GM10266 (cell line): ENCODE data around the gene GALNTL6.

Experiments
- DNase-seq: peaks from one replicate; pipeline ENCODE4 v3.0.0; 2012; ENCODE audit errors: extremely low spot score
- TF ChIP-seq, protein P1 (sequence below): IDR thresholded peaks from 2 replicates; pipeline ENCODE4 v1.5.1; 2012; ENCODE audit warnings: mild to moderate bottlenecking, low read depth; ENCODE audit not compliant: control insufficient read depth, insufficient read depth; ENCODE audit errors: missing control alignments

The GALNTL6 gene

DNA sequence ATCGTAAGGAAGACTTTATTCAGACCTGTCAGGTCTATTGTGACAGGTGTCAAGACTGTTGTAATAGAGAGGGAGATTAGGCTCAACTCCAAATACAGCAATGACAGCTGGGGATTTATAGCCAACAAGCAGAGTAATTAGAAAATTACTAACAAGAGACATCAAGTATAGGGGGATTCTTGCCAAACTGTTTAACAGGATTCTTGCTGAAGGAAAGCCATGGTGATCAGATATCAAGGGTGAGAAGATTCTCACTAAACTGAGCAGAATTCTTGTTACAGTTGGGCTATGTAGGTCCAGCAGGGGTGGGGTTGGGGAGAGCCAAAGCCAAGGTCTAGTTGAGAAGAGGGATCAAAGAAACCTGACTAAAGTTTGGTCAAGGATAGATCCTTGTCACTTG is 894.4 kb downstream of the GALNTL6 start:
- TF ChIP-seq, protein P1, sequence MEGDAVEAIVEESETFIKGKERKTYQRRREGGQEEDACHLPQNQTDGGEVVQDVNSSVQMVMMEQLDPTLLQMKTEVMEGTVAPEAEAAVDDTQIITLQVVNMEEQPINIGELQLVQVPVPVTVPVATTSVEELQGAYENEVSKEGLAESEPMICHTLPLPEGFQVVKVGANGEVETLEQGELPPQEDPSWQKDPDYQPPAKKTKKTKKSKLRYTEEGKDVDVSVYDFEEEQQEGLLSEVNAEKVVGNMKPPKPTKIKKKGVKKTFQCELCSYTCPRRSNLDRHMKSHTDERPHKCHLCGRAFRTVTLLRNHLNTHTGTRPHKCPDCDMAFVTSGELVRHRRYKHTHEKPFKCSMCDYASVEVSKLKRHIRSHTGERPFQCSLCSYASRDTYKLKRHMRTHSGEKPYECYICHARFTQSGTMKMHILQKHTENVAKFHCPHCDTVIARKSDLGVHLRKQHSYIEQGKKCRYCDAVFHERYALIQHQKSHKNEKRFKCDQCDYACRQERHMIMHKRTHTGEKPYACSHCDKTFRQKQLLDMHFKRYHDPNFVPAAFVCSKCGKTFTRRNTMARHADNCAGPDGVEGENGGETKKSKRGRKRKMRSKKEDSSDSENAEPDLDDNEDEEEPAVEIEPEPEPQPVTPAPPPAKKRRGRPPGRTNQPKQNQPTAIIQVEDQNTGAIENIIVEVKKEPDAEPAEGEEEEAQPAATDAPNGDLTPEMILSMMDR: no peak
- no peak for DNase-seq

DNA sequence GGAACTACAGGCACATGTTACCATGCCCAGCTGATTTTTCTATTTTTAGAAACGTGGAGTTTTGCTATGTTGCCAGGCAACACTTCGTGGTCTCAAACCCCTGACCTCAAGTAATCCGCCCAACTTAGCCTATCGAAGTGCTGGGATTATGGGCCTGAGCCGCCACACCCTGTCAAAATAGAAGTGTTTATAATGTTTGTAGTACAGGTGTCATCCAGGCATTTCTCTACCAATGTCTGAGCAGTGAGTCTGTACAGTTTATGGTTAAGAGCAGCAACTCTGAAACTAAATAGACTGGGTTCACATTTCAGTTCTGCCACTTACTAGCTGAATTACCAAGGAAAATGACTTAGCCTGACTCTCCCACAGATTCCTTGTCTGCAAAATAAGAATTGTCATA is 895.0 kb downstream of the GALNTL6 start:
- no peak for DNase-seq
- TF ChIP-seq, protein P1: no peak

DNA sequence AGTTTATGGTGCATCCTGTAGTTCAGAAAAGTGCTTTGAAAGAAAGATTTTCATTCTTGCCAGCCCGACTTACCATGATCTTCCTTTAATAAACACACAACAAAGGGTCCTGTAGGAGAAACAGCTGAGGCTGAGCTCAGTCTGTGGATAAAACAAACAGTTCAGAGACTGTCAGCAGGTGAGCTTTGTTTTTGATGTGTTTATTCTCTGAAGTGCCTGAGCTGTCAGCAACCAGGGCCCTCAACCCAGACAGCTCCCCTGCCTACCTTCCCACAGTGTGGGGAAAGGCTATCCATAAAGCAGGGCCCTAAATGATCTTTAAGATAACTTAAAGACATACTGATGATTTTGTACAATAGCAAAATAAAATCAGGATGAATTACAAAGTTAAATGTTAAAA is 896.2 kb downstream of the GALNTL6 start:
- TF ChIP-seq, protein P1: no peak
- DNase-seq: no peak

DNA sequence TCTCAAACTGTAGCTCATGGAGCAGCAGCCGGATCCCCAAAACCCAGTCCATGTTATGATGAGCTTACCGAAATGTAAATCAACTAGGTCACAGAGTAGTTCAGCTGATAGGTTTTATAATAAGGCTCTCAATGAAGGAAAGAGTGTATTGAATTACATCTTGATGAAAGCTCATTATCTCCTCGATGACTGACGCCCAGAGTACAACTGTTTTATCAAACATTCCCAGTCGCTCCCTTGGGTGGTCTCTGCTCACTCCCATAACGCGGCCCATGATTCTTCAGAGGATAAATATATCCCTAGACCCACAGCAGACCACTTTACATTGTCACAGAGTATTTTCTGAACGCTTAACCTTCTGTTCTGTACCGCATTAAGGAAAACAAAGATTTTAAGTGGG is 903.1 kb downstream of the GALNTL6 start:
- DNase-seq: no peak
- TF ChIP-seq, protein P1: no peak

DNA sequence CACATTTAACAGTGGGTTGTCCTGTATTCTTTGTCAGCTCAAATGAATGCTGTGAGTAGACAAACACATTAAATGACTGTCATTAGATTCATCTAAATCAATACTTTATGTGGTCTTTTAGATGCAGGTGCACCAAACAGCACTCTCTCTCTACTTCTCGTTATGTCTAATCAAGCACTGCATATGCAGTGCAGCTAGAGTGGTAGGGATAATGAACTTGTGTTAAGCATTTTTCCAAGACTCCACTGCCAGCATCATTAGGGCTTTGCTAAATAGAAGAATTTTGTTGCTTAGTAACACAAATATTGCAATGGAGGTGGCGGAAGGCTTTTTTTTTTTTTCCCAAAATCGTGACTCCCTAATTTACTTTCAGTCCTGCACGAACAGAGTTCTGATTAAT is 908.5 kb downstream of the GALNTL6 start:
- TF ChIP-seq, protein P1: no peak
- DNase-seq: no peak

DNA sequence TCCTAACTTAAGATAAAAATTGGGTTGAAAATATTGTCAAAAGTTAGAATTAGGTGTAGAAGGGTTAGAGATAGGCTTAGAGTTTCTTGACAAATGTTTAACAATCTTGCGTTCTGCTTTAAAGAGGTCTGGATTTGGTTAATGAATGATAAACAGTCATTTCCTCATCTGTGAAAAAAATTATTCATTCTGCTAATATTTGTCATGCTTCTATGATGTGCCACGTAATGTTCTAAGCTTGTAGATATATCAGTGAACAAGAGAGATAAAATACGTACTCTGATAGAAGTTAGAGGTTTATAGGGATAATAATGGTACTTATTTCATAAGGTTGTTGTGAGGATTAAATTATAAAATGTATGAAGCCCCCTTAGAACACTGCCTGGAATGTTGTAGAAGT is 912.4 kb downstream of the GALNTL6 start:
- DNase-seq: no peak
- TF ChIP-seq, protein P1: no peak

DNA sequence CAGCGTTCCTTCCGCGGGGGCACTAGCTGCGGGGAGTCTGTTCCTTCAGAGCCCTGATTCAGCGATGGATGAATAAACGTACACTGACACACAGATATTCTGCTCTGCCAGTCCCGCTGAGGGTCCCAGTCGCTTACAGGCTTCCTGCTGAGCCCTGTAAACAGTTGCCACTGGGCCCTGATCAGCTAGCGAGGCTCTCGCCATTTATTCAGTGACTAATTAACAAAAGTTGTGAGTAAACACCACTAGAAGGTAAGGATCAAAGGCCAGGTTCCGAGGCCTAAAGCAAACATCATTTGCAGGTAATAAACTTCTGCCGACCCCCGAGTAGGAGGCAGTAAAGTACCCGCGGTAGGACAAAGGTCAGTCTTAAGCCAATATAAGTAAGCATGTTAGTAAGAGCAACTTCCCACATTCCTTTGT is 912.8 kb downstream of the GALNTL6 start:
- TF ChIP-seq, protein P1: no peak
- no peak for DNase-seq
